Panc1 (cell line): Measurements from ENCODE around the gene PCYT2. TPM values are rescaled to one million over a fixed set of nuclear protein-coding genes. Genes with fewer than 3 reads are reported as not detected.
A peak's percentile ranks its signal among the peaks of the same experiment; 100 is the strongest.

Source experiments
- ATAC-seq: fragments of 200-7000 bp; cut with Tn5 transposase; 2 replicates; pipeline ENCODE4 v1.9.1; 2020; ENCODE audit warnings: mild to moderate bottlenecking, moderate library complexity
- BruUV-seq: library from RNA; stranded (reverse); fragments of 400-500 nt; replicated peaks from 2 replicates; lab custom pipeline; 2021; lab: Mats Ljungman, UMichigan
- CTCF ChIA-PET: fragments of 300-600 bp; sonication (Branson Sonifier 250); formaldehyde crosslinking; loops from one replicate; lab custom pipeline; 2022; ENCODE audit warnings: antibody characterized with exemption; lab: Charles Lee
- POLR2A ChIA-PET: fragments of 300-600 bp; sonication (Branson Sonifier 250); formaldehyde crosslinking; loops from one replicate; lab custom pipeline; 2022; ENCODE audit warnings: antibody characterized with exemption; lab: Charles Lee
- DNase-seq: peaks from one replicate; pipeline ENCODE4 v3.0.0-alpha.2; 2010; ENCODE audit warnings: low read depth, low spot score
- H3K27ac ChIP-seq: 2 replicates; pipeline ENCODE4 v1.5.1; 2011; ENCODE audit warnings: mild to moderate bottlenecking, low read length, inconsistent platforms
- H3K27me3 ChIP-seq: fragments of 200-500 bp; sonication (Bioruptor generic); 2 replicates; pipeline ENCODE4 v1.6.0; 2014; ENCODE audit warnings: low read length, inconsistent platforms; ENCODE audit not compliant: control insufficient read depth, insufficient read depth
- H3K36me3 ChIP-seq: fragments of 200-500 bp; sonication (Bioruptor generic); 2 replicates; pipeline ENCODE4 v1.5.1; 2014; ENCODE audit warnings: inconsistent platforms, mild to moderate bottlenecking, low read length, moderate library complexity; ENCODE audit not compliant: control insufficient read depth, insufficient read depth
- H3K4me1 ChIP-seq: 2 replicates; pipeline ENCODE4 v1.5.1; 2011; ENCODE audit warnings: inconsistent platforms, mild to moderate bottlenecking, low read length, moderate library complexity; ENCODE audit not compliant: control insufficient read depth, insufficient read depth
- H3K4me3 ChIP-seq, 2 experiments: 2 replicates each; pipeline ENCODE4 v1.5.1; 2011 to 2012; ENCODE audit warnings: low read depth in 2 of 2, low read length in 2 of 2, mild to moderate bottlenecking in 2 of 2, inconsistent platforms in 1 of 2, moderate library complexity in 1 of 2
- H3K9me3 ChIP-seq: fragments of 200-500 bp; sonication (Bioruptor generic); 2 replicates; pipeline ENCODE4 v1.5.1; 2014; ENCODE audit warnings: low read depth, mild to moderate bottlenecking, inconsistent platforms, low read length, moderate library complexity; ENCODE audit not compliant: control insufficient read depth, insufficient read depth
- CTCF ChIP-seq: fragments of 450-650 bp; IDR thresholded peaks from 2 replicates; pipeline ENCODE4 v1.5.1; 2017; ENCODE audit warnings: mild to moderate bottlenecking
- POLR2AphosphoS5 ChIP-seq: IDR thresholded peaks from 2 replicates; pipeline ENCODE4 v1.6.1; 2012; ENCODE audit warnings: mild to moderate bottlenecking, low read depth, low read length, moderate library complexity
- REST ChIP-seq, 2 experiments: IDR thresholded peaks; 2 replicates each; pipeline ENCODE4 v1.6.1; 2011 to 2012; ENCODE audit warnings: low read depth in 2 of 2, control low read depth in 1 of 2, low read length in 1 of 2, mild to moderate bottlenecking in 1 of 2, moderate library complexity in 1 of 2; ENCODE audit not compliant: insufficient read depth in 1 of 2
- SIN3A ChIP-seq: IDR thresholded peaks from 2 replicates; pipeline ENCODE4 v1.6.1; 2012; ENCODE audit warnings: low read depth, mild to moderate bottlenecking, low read length, moderate library complexity, borderline replicate concordance; ENCODE audit not compliant: insufficient read depth
- TCF7L2 ChIP-seq: IDR thresholded peaks from 2 replicates; pipeline ENCODE4 v1.6.1; 2011; ENCODE audit warnings: mild to moderate bottlenecking, low read depth, low read length, inconsistent platforms
- in situ Hi-C: cut with HindIII; loops from 2 replicates; pipeline ENCODE4 v1.10.0; 2016; ENCODE audit warnings: low sequenced_read_pairs, low pct_unique_long_range_greater_than_20kb
- intact Hi-C: fragments of 100-400 bp; cut with micrococcal nuclease; formaldehyde crosslinking; loops from one replicate; pipeline ENCODE4 v1.10.0; 2022; ENCODE audit not compliant: unreplicated experiment
- total RNA-seq: library from RNA; stranded (reverse); gene quantifications from one replicate; pipeline ENCODE4 v1.2.1, GENCODE V29; 2021; ENCODE audit not compliant: unreplicated experiment

Gene PCYT2
- total RNA-seq, 1 experiment from 2014 or later, result 91.2 TPM

GRCh38 chr17:81927653-81928543, 16.7 kb upstream of the PCYT2 start, which contains the start of gene MAFG:
Gene MAFG, minus strand, starts transcription at chr17:81927735. Its CDS starts 4,550 bp downstream, at chr17:81923185.
- Histone ChIP-seq H3K4me3 (peak within 1 kb of the TSS; percentile 61 to 82), H3K27me3 (no peaks in the 10 kb centered on the region), H3K27ac (peak within 1 kb of the TSS; percentile 86), H3K36me3 (no peaks in the 10 kb centered on the region; the same call in 1 of the 2 replicates), H3K9me3 (no peaks in the 10 kb centered on the region), H3K4me1 (peaks cover 48% of the 10 kb centered on the region)
- TF ChIP-seq SIN3A, result peak; percentile 75; the same call in 1 of the 2 replicates
- no peak for TF ChIP-seq REST (IDR thresholded peaks at IDR 0.05; ENCODE audit: insufficient read depth in 1 of 2, low read depth in 2 of 2, low read length in 1 of 2)
- TF ChIP-seq TCF7L2, result peak; percentile 48; the same call in 1 of the 2 replicates
- TF ChIP-seq CTCF, result peak; percentile 80; the same call in 1 of the 2 replicates
- TF ChIP-seq POLR2AphosphoS5, result peak; percentile 63
- in situ Hi-C loops, result no loop called here
- no peak for DNase-seq
- peak; percentile 50 for ATAC-seq
- BruUV-seq, result no TSS peak
- ChIA-PET CTCF (interaction anchor here (0.6 to 0.7 kb wide), 3 partner anchors 27 to 93 kb away, joined by 6 read pairs; no protein-coding TSS in a partner anchor), POLR2A (interaction anchor here (0.6 kb wide), 1 partner anchor 105 kb away, joined by 3 read pairs; no protein-coding TSS in a partner anchor)
- intact Hi-C loops, result no loop called here

- peak; percentile 2 for ATAC-seq
- TF ChIP-seq SIN3A (0 out of 2 replicates have a peak, but pooled peaks have one; percentile 7), CTCF (no peak)
- ChIA-PET POLR2A (no interaction called here), CTCF (interaction anchor here (0.7 kb wide), 2 partner anchors 28 to 94 kb away, joined by 6 read pairs; no protein-coding TSS in a partner anchor)
- BruUV-seq, result no TSS peak
- Histone ChIP-seq H3K27me3 (no peaks in the 10 kb centered on the region), H3K36me3 (no peaks in the 10 kb centered on the region; the same call in 1 of the 2 replicates), H3K4me3 (peak overlapping the region; percentile 61 to 82), H3K9me3 (no peaks in the 10 kb centered on the region), H3K4me1 (peaks cover 44% of the 10 kb centered on the region), H3K27ac (peak overlapping the region; percentile 86)
- in situ Hi-C loops (no loop called here), intact Hi-C loops (no loop called here)
- DNase-seq, result no peak
Observed at GRCh38 chr17:81927152-81927652, 16.0 kb upstream of the PCYT2 start.
